Prostate gland (tissue), 2 donors: ENCODE data around the gene OOSP4A. TPM values are rescaled to one million over a fixed set of nuclear protein-coding genes. Genes with fewer than 3 reads are reported as not detected.

Source experiments
- DNase-seq: peaks from one replicate; pipeline ENCODE4 v3.0.0-alpha.2; 2019; ENCODE audit warnings: low spot score
- H3K27ac ChIP-seq, 2 donors: fragments of 200-600 bp; sonication (generic); 2 replicates each; pipeline ENCODE4 v1.5.1; 2017 to 2019
- H3K27me3 ChIP-seq: fragments of 200-600 bp; sonication (generic); replicated peaks from 2 replicates; pipeline ENCODE4 v1.5.1; 2019; ENCODE audit not compliant: insufficient read depth
- H3K36me3 ChIP-seq, 2 donors: fragments of 200-600 bp; sonication (generic); 1 replicate in 1 of 2; 2 replicates in 1 of 2; pipeline versions ENCODE4 v1.5.1 to v1.8.1; 2017 to 2019
- H3K4me1 ChIP-seq: fragments of 200-600 bp; sonication (generic); replicated peaks from 2 replicates; pipeline ENCODE4 v1.5.1; 2019
- H3K4me3 ChIP-seq, 2 donors: fragments of 200-600 bp; sonication (generic); 2 replicates each; pipeline ENCODE4 v1.5.1; 2017 to 2019
- H3K9me3 ChIP-seq: fragments of 200-600 bp; sonication (generic); 2 replicates; pipeline ENCODE4 v1.5.1; 2017
- POLR2A ChIP-seq: fragments of 450-650 bp; IDR thresholded peaks from one replicate; pipeline ENCODE4 v1.6.1; 2016; ENCODE audit warnings: antibody characterized with exemption, mild to moderate bottlenecking
- POLR2AphosphoS5 ChIP-seq: sonication (generic); formaldehyde crosslinking; IDR thresholded peaks from one replicate; pipeline ENCODE4 v1.6.1; 2017; ENCODE audit warnings: antibody characterized with exemption
- WGBS: methylation state at CpG from one replicate; pipeline ENCODE4 v1.1.5; 2018; 5-methylcytosine and 5-hydroxymethylcytosine counted together
- intact Hi-C: fragments of 100-400 bp; cut with DNase I; formaldehyde crosslinking; loops from one replicate; pipeline ENCODE4 v1.14.2; 2022
- total RNA-seq, 2 donors: library from RNA; depleted of rRNA; stranded (reverse); fragments of >200 nt; gene quantifications; one replicate each; pipeline ENCODE4 v1.1.0, GENCODE V29; 2016
- TF ChIP-seq, protein P1 (sequence below), 4 experiments: fragments of 200-600 bp in 2 of 4; fragments of 450-650 bp in 2 of 4; sonication (generic) in 2 of 4; IDR thresholded peaks; 1 replicate in 3 of 4; 2 replicates in 1 of 4; pipeline ENCODE4 v1.5.1; 2016 to 2019; ENCODE audit warnings: antibody characterized with exemption in 4 of 4, mild to moderate bottlenecking in 2 of 4, moderate library complexity in 2 of 4

OOSP4A gene
- total RNA-seq, 2 donors from 2014 or later, result not detected

DNA sequence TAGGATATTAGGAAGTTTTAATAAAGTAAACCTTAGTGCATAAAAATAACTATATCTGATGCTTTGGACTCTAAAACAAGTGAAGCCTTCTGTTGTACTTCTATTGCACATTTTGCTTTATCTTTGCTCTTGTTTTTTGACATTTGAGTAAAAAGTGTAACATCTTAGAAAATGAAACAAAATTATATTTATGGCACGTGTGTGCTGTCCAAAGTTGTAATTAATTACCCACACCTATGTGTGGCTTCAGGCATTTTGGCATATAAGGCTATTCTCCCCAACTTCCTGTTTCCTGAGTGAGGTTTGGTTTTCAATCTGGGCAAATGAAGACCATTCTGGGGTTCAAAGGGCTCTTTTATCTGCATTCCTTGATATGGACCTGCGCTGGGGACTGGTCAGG is 25.7 kb upstream of the OOSP4A start, which contains the start of gene OOSP1:
OOSP1 (plus strand) TSS at position 301 of the 400 bp plus-strand sequence; CDS start at position 324, 23 bp downstream.
- Histone ChIP-seq H3K36me3 (no peaks in the 10 kb centered on the region), H3K27ac (no peak within 1 kb of the TSS), H3K9me3 (no peaks in the 10 kb centered on the region), H3K4me1 (no peaks in the 10 kb centered on the region), H3K27me3 (no peaks in the 10 kb centered on the region), H3K4me3 (no peak within 1 kb of the TSS)
- 75% methylated on average over 2 of the region's 2 CpGs for WGBS
- intact Hi-C loops, result no loop called here
- TF ChIP-seq, protein P1, sequence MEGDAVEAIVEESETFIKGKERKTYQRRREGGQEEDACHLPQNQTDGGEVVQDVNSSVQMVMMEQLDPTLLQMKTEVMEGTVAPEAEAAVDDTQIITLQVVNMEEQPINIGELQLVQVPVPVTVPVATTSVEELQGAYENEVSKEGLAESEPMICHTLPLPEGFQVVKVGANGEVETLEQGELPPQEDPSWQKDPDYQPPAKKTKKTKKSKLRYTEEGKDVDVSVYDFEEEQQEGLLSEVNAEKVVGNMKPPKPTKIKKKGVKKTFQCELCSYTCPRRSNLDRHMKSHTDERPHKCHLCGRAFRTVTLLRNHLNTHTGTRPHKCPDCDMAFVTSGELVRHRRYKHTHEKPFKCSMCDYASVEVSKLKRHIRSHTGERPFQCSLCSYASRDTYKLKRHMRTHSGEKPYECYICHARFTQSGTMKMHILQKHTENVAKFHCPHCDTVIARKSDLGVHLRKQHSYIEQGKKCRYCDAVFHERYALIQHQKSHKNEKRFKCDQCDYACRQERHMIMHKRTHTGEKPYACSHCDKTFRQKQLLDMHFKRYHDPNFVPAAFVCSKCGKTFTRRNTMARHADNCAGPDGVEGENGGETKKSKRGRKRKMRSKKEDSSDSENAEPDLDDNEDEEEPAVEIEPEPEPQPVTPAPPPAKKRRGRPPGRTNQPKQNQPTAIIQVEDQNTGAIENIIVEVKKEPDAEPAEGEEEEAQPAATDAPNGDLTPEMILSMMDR (IDR thresholded peaks at IDR 0.05), result no peak
- TF ChIP-seq POLR2A (no peak), POLR2AphosphoS5 (no peak)
- no peak for DNase-seq

DNA sequence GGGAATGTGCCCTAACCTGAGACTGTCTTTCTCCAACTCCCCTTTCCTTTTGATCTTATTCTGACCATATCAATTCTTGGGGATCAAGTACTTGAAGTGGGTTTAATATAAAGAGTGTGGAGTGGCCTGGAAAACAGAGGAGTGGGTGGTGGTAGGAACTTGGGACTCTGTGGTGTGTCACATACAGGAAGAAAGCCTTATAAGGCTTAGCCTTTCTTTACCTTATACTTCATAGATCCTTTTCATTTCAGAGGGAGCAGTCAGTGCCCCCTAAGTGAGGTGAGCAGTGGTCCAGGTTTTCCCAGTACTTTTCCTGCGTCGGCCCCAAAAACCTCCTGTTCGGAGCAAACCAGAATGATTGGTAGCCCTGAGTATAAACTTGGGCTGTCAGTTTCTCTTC is 25.1 kb upstream of the OOSP4A start:
- Histone ChIP-seq H3K9me3 (no peaks in the 10 kb centered on the region), H3K27me3 (no peaks in the 10 kb centered on the region), H3K4me3 (no peak overlapping the region), H3K4me1 (no peaks in the 10 kb centered on the region), H3K36me3 (no peaks in the 10 kb centered on the region), H3K27ac (no peak overlapping the region)
- WGBS, result 95% methylated on average over 3 of the region's 3 CpGs
- intact Hi-C loops, result no loop called here
- TF ChIP-seq POLR2A (no peak), POLR2AphosphoS5 (no peak)
- TF ChIP-seq, protein P1 (IDR thresholded peaks at IDR 0.05), result no peak
- DNase-seq, result no peak

DNA sequence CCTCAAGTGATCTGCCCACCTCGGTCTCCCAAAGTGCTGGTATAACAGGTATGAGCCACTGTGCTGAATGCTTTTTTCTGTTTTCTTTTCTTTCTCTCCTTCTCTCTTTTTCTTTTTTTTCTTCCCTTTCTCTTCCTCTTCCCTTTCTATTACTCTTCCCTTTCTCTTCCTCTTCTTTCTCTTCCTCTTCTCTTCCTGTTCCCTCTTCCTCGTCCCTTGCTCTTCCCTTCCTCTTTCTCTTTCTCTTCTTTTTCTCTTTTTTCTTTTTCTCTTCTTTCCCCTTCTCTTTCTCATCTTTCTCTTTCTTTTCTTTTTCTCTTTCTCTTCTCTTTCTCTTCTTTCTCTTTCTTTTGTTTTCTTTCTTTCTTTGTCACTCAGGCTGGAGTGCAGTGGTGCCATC is 24.4 kb upstream of the OOSP4A start:
- no peak for DNase-seq
- TF ChIP-seq POLR2AphosphoS5 (no peak), POLR2A (no peak)
- TF ChIP-seq, protein P1 (IDR thresholded peaks at IDR 0.05), result no peak
- 84% methylated on average over 2 of the region's 2 CpGs for WGBS
- Histone ChIP-seq H3K4me3 (no peak overlapping the region), H3K36me3 (no peaks in the 10 kb centered on the region), H3K27me3 (no peaks in the 10 kb centered on the region), H3K27ac (no peak overlapping the region), H3K9me3 (no peaks in the 10 kb centered on the region), H3K4me1 (no peaks in the 10 kb centered on the region)
- intact Hi-C loops, result no loop called here

DNA sequence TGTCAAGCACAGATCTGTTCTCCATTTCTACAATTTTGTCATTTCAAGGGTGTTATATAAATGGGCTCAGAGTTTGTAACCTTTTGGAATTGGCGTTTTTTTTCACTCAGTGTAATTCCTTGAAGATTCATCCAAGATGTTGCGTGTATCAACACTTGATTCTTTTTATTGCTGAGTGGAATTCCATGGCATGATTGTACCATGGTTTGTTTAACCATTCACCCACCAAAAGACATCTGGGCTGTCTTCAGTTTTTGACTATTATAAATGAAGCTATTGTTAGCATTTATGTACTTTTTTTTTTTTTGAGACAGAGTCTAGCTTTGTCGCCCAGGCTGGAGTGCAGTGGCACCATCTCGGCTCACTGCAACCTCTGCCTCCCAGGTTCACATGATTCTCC is 22.7 kb upstream of the OOSP4A start:
- TF ChIP-seq, protein P1 (IDR thresholded peaks at IDR 0.05), result no peak
- TF ChIP-seq POLR2A, result no peak
- TF ChIP-seq POLR2AphosphoS5, result no peak
- no peak overlapping the region for H3K4me3 ChIP-seq
- WGBS, result 50% methylated on average over 4 of the region's 4 CpGs
- H3K4me1 ChIP-seq, result no peaks in the 10 kb centered on the region
- H3K9me3 ChIP-seq, result no peaks in the 10 kb centered on the region
- no peaks in the 10 kb centered on the region for H3K27me3 ChIP-seq
- H3K36me3 ChIP-seq, result no peaks in the 10 kb centered on the region
- intact Hi-C loops, result no loop called here
- DNase-seq, result no peak
- no peak overlapping the region for H3K27ac ChIP-seq

DNA sequence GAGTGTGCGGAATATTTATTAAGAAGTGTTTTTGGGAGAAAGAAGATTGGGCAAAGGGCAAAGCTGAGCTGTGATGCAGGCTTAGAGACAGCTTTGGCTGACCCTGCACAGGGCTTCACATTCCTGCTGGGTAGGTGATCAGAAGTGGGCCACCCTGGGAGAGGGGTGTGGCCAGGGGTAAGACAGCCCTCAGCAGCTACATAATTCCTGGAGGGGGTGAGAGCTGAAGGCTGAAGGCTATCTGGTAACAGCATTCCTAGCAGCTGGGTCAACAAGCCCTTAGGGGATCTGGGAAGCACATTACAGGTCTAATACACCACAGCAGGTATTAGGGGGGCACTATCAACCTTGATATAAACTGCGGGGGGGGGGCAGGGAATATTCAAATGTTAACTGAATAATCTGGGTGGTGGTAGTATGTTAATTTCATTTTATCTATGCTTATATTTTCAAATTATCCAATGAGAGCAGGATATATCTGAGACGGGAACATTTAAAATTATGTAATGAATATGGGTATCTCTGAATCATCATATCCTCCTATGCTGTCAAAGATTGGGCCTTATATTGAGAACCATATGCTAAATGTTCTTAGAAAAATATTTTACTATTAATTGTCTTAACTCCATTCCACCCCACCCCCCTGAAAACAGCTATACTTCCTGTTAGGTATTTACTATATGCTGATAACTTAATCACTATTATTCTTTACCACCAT is 19.7 kb upstream of the OOSP4A start:
- Histone ChIP-seq H3K36me3 (no peaks in the 10 kb centered on the region), H3K27ac (no peak overlapping the region), H3K9me3 (no peaks in the 10 kb centered on the region), H3K4me1 (no peaks in the 10 kb centered on the region), H3K27me3 (no peaks in the 10 kb centered on the region), H3K4me3 (no peak overlapping the region)
- 91% methylated on average over 3 of the region's 3 CpGs for WGBS
- intact Hi-C loops, result no loop called here
- no peak for DNase-seq
- TF ChIP-seq POLR2AphosphoS5 (no peak), POLR2A (no peak)
- TF ChIP-seq, protein P1 (IDR thresholded peaks at IDR 0.05), result no peak
